ENCODE results near the gene STING1.

STING1 gene

DNA sequence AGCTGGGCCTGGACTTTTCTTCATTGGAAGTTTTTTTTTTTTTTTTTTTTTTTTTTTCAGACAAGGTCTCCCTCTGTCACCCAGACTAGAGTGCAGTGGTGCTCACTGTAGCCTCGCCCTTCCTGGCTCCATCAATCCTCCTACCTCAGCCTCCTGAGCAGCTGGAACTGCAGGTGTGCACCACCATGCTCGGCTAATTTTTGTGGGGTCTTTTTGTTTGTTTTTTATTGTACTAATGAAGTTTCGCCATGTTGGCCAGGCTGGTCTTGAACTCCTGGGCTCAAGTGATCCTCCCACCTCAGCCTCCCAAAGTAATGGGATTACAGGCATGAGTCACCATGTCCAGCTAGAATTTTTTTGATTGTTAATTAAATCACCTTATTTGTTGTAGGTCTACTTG, 46.9 kb downstream of the STING1 start:
- Histone ChIP-seq H3K79me2 (ENCODE audit: insufficient read depth, low read depth) (no peaks in the 10 kb centered on the region), H3K27ac (no peak overlapping the region), H3K4me1 (ENCODE audit: low read depth, poor library complexity, severe bottlenecking) (peaks cover 29% of the 10 kb centered on the region), H3K36me3 (ENCODE audit: insufficient read depth) (no peaks in the 10 kb centered on the region), H4K20me1 (ENCODE audit: insufficient read depth) (no peaks in the 10 kb centered on the region), H3K27me3 (ENCODE audit: insufficient read depth, low read depth) (no peaks in the 10 kb centered on the region), H3K9ac (no peak overlapping the region), H3K4me2 (no peak overlapping the region), H2AFZ (ENCODE audit: low read depth) (no peak overlapping the region), H3K4me3 (IDR thresholded peaks at IDR 0.05; ENCODE audit: insufficient read depth, low read depth, low read length) (no peak overlapping the region)
- TF ChIP-seq, protein P1, sequence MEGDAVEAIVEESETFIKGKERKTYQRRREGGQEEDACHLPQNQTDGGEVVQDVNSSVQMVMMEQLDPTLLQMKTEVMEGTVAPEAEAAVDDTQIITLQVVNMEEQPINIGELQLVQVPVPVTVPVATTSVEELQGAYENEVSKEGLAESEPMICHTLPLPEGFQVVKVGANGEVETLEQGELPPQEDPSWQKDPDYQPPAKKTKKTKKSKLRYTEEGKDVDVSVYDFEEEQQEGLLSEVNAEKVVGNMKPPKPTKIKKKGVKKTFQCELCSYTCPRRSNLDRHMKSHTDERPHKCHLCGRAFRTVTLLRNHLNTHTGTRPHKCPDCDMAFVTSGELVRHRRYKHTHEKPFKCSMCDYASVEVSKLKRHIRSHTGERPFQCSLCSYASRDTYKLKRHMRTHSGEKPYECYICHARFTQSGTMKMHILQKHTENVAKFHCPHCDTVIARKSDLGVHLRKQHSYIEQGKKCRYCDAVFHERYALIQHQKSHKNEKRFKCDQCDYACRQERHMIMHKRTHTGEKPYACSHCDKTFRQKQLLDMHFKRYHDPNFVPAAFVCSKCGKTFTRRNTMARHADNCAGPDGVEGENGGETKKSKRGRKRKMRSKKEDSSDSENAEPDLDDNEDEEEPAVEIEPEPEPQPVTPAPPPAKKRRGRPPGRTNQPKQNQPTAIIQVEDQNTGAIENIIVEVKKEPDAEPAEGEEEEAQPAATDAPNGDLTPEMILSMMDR (conservative IDR thresholded peaks at IDR 0.05; ENCODE audit: low read depth, low read length) = no peak

DNA sequence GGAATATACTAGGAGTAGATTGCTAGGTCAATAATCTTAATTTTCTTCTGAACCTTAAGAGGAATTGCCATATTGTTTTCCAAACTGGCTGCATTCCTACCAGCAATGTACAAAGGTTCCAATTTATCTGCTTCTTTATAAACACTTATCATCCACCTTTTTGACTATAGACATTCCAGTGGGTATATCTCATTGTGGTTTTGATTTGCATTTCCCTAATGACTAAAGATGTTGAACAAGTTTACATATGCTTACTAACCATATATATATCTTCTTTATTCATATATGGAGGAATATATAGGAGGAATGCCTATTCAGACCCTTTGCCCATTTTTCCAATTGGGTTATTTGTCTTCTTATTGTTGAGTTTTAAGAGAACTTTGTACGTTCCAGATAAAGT, 50.9 kb downstream of the STING1 start:
- Histone ChIP-seq H2AFZ (ENCODE audit: low read depth) (no peak overlapping the region), H3K79me2 (ENCODE audit: insufficient read depth, low read depth) (no peaks in the 10 kb centered on the region), H3K4me2 (no peak overlapping the region), H3K36me3 (ENCODE audit: insufficient read depth) (no peaks in the 10 kb centered on the region), H3K4me3 (IDR thresholded peaks at IDR 0.05; ENCODE audit: insufficient read depth, low read depth, low read length) (no peak overlapping the region), H3K9ac (no peak overlapping the region), H4K20me1 (ENCODE audit: insufficient read depth) (no peaks in the 10 kb centered on the region), H3K4me1 (ENCODE audit: low read depth, poor library complexity, severe bottlenecking) (peaks cover 8% of the 10 kb centered on the region), H3K27ac (no peak overlapping the region), H3K27me3 (ENCODE audit: insufficient read depth, low read depth) (no peaks in the 10 kb centered on the region)
- TF ChIP-seq, protein P1 (conservative IDR thresholded peaks at IDR 0.05; ENCODE audit: low read depth, low read length) = no peak

DNA sequence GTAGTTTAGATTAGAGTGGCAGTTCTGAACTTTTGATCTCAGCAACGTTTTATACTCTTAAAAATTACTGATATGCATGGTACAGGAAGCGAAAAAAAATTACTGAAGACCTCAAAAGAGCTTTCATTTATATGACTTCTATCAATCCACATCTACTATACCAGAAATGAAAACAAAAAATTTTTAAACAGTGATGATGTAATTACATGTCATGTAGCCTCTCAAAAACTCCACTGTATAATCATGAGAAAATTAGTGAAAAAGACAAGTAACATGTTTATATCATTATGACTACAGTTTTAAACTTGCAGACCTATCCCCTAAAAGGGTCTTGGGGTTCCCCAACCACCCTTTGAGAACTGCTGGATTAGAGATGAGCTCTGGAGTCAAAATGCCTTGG, 52.5 kb downstream of the STING1 start:
- Histone ChIP-seq H3K36me3 (ENCODE audit: insufficient read depth) (no peaks in the 10 kb centered on the region), H4K20me1 (ENCODE audit: insufficient read depth) (no peaks in the 10 kb centered on the region), H3K27ac (no peak overlapping the region), H3K9ac (no peak overlapping the region), H2AFZ (ENCODE audit: low read depth) (no peak overlapping the region), H3K27me3 (ENCODE audit: insufficient read depth, low read depth) (no peaks in the 10 kb centered on the region), H3K4me3 (IDR thresholded peaks at IDR 0.05; ENCODE audit: insufficient read depth, low read depth, low read length) (no peak overlapping the region), H3K4me1 (ENCODE audit: low read depth, poor library complexity, severe bottlenecking) (peaks cover 6% of the 10 kb centered on the region), H3K4me2 (no peak overlapping the region), H3K79me2 (ENCODE audit: insufficient read depth, low read depth) (no peaks in the 10 kb centered on the region)
- TF ChIP-seq, protein P1 (conservative IDR thresholded peaks at IDR 0.05; ENCODE audit: low read depth, low read length) = no peak

DNA sequence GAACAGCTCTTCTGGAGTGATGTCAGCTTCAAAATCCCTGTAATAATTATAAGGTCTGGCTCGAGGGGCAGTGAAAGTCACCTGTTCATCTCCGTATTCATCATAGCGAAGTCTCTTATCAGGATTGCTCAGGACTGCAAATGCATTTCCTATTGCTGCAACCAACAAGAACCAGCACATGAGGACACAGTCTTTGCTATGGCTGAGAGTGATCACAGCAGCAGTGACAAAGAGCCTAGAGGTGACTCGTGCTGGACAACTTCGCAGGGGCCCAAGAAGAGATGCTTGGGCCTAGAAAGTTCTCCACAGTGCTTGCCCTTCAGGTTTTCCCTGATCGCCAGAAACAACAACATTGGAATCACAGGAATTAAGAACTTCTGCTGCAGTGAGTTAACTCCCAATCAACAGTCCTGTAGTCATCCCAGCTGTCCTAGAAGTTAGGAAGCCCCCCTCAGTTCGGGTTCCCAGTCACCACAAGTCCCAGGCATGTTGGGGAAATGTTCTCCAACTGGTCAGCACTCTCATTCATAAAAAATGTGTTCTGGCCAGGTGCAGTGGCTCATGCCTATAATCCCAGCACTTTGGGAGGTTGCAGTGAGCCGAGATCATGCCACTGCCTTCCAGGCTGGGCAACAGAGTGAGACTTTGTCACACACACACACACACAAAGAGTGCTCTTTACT, 56.2 kb downstream of the STING1 start:
- TF ChIP-seq, protein P1 (conservative IDR thresholded peaks at IDR 0.05; ENCODE audit: low read depth, low read length) = no peak
- no peaks in the 10 kb centered on the region for H4K20me1 ChIP-seq (ENCODE audit: insufficient read depth)
- H3K4me1 ChIP-seq (ENCODE audit: low read depth, poor library complexity, severe bottlenecking) = peaks cover 15% of the 10 kb centered on the region
- no peak overlapping the region for H3K4me3 ChIP-seq (IDR thresholded peaks at IDR 0.05; ENCODE audit: insufficient read depth, low read depth, low read length)
- no peak overlapping the region for H2AFZ ChIP-seq (ENCODE audit: low read depth)
- no peaks in the 10 kb centered on the region for H3K36me3 ChIP-seq (ENCODE audit: insufficient read depth)
- H3K27me3 ChIP-seq (ENCODE audit: insufficient read depth, low read depth) = no peaks in the 10 kb centered on the region
- no peak overlapping the region for H3K9ac ChIP-seq
- no peaks in the 10 kb centered on the region for H3K79me2 ChIP-seq (ENCODE audit: insufficient read depth, low read depth)
- no peak overlapping the region for H3K4me2 ChIP-seq
- H3K27ac ChIP-seq = no peak overlapping the region
